ENCODE data around the gene TLNRD1.

DNA sequence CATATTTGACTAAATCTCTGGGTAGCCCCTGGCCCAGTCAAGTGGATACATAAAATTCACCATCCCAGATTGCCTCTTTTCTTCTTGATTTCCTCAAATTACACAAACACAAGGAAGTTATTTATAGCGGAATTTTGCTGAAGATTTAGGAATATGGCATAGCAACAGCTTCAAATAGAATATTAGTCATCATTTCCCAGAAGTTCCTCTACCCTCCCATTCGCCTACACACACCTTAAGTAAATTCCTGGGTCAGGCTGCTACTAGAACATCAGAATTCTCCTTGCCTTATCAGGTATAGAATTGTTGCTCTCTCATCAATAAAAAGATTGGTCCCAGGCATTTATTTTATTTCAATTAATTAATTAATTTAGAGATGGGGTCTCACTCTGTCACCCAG, 42.7 kb upstream of the TLNRD1 start:
- TF ChIP-seq CTCF (IDR thresholded peaks at IDR 0.05; ENCODE audit: low read depth, low read length), result no peak
- TF ChIP-seq EZH2phosphoT487 (IDR thresholded peaks at IDR 0.05; ENCODE audit: low read depth), result no peak

Data from OCI-LY3 (cell line).